HG02642 (cell line): ENCODE measurements around the gene PARD6G.

Experiments used
- ATAC-seq: cut with Tn5 transposase; IDR thresholded peaks from one replicate; pipeline ENCODE4 v1.9.1; 2021; ENCODE audit warnings: mild to moderate bottlenecking; ENCODE audit not compliant: unreplicated experiment, poor library complexity

The PARD6G gene

GRCh38 chr18:80218341-80219227 lies 28.7 kb downstream of the PARD6G start:
- no peak for ATAC-seq

- peak; percentile 63 for ATAC-seq
Observed at GRCh38 chr18:80213182-80213581, 34.1 kb downstream of the PARD6G start.

DNA sequence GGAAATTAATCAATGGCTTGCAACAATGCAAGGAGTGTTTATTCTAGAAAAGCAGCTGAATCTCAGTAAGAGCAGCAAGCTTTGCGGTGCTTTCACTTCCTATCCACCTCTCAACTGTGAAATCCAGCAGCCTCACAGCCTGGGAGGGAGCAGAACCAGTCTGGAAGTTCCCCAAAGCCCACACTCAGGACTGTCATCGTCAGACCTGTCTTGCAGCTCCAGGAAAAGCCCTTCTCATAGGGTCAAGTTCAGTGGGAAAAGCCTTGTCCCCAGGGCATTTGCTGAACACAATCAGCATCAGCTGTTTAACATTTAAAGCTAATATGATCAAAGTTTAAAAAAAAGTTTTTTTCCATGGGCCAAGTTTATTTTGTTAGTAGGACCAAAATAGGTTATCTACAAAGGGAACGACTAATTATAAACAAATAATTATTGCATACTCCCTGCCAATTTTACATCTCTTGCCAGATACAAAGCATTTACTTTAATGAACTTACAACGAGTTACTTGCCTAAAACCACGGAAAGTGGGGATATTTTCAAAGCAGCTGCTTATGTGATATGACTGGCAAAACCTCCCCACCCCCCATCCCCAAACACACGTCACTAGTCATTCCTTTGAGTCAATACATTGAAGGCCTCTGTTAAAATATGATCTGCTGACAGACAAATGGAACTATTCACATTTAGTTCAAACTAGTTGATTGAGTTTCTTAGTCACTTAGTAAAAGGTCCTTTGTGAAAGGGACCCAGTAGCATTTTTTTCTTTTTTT lies 36.8 kb downstream of the PARD6G start:
- ATAC-seq = peak; percentile 80

DNA sequence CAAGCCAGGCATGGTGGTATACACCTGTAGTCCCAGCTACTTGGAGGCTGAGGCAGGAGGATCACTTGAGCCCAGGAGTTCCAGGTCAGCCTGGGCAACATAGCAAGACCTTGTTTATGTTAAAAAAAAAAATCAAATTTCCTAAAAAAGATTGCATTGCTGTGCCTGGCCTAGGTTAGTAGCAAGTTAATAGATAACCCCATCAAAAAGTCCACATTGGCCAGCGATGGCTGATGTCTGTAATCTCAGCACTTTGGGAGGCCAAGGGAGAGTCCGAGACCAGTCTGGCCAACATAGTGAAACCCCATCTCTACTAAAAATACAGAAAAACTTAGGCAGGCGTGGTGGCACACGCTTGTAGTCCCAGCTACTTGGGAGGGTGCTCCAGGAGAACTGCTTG lies 38.7 kb downstream of the PARD6G start:
- ATAC-seq = no peak

DNA sequence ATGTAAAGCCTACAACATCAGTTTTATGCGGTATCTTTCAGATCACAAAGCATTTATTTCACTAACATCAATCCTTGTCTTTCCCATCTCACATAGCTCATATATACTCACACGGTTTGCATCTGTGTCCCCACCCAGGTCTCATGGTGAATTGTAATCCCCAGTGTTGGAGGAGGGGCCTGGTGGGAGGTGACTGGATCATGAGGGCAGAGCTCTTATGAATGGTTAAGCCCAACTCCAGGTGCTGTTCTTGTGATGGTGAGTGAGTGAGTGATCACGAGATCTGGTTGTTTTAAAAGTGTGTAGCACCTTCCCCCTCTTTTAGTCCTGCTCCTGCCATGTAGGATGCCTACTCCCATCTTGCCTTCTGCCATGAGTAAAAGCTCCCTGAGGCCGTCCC lies 42.0 kb downstream of the PARD6G start:
- ATAC-seq = no peak

GRCh38 chr18:80204142-80204541 lies 43.2 kb downstream of the PARD6G start:
- no peak for ATAC-seq

DNA sequence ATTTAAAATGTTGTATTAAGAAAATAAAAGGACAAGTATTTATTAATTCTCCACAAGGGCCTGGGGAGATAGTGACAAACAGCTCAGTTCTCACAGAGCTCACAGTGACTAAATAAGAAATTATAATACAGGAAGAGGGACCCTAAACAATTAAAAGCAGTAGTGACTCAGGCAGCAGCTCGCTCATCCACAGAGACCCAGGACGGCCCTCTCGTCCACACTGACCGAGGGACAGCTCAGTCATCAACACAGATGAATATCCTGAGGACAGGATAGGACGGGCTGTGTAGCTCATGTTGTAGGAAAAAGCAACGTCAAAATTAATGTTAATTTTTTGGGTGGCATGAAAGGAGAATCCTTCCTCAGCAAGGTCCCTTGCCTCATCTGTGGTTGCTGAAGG lies 44.1 kb downstream of the PARD6G start:
- no peak for ATAC-seq

GRCh38 chr18:80202264-80202998 lies 44.9 kb downstream of the PARD6G start:
- peak; percentile 87 for ATAC-seq

DNA sequence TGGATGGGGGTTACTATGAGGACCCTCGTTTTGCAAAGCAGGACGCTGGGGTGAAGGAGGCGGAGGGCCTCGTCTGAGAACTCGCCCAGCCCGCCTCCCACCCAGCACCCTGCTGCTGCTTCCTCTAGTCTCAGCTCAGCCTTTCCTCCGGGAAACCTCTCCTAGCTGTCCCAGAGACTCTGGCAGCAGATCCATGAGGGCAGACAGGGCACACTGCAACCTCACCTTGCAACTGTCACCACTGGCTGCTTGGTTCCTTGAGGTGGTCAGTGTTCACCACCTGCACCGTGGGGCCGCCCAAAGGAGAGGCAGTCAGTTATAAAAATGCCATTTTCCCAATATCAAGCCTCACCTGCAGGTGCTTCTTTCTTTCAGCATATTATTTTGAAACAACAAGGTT lies 45.6 kb downstream of the PARD6G start:
- ATAC-seq = peak; percentile 21

GRCh38 chr18:80200932-80201672 lies 46.2 kb downstream of the PARD6G start:
- ATAC-seq = no peak

DNA sequence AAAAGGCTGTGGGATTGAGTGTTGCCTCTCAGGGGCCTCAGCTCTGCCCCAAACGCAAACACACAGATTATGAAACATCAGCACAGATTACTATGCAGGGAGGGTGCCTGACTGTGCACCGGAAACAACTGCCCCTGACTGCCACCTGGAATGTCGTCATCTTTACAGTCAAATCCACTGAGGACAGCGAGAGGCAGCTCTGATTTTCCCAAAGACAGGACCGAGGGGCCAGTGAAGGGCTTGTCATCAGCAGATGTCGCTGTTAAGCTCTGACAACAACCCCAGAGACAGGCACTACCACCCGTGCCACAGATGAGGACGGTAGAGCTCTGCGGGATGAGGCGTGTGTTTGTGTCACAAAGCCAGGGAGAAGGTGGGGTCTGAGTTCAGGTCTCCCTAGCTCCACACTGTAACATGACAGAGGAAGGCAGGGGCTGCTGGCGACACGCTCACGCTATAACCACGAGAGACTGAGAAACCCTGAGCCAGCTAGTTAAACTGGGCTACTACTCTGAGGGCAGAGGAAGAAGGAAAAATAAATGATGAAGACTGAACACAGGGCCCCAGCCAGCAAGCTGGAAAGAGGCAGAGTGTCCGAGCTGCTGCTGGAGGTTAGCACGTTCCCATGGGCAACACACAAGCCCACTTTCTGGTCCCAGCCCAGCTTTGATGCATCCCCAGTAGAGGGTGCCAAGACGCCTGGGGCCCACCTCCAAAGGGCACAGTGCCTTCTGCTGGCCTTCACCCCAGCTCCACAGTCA lies 47.0 kb downstream of the PARD6G start:
- no peak for ATAC-seq

GRCh38 chr18:80198994-80199748 lies 48.1 kb downstream of the PARD6G start:
- no peak for ATAC-seq

DNA sequence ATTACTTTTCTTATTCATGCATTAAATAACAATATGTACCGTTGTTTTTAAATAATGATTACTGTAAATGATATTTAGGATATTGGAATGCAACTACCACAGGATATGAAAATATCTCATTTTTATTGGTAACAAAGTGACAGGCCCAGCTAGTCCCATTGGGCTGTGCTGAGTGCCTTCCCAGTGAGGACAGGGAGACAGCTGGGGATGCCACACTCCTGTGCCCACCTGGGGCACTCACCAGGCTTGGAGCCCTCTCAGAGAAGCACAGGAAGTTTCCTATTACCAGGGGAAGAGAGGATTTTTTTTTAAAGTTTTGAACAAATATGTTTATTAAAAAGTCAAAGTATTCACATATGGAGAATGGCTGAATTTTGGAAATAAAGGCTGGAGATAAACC lies 48.9 kb downstream of the PARD6G start:
- ATAC-seq = no peak

DNA sequence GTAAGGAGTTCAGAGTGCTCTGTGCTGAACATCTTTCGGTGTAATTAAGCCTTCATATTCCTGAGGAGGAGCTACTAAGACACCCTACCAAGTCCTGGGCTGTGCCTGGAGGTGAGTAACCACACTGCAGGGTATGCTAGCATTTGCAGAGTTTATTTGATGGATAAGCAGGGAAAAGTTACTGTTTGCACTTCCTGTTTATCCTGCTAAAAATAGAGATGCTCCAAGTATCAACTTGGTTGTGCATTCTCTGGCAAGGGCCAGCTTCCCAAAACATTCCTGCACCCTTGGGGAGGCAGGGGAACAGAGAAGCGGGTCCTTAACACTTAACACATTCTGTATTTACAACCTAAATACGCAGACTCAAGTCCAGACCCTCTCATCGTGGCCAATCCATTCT lies 49.8 kb downstream of the PARD6G start:
- ATAC-seq = no peak

DNA sequence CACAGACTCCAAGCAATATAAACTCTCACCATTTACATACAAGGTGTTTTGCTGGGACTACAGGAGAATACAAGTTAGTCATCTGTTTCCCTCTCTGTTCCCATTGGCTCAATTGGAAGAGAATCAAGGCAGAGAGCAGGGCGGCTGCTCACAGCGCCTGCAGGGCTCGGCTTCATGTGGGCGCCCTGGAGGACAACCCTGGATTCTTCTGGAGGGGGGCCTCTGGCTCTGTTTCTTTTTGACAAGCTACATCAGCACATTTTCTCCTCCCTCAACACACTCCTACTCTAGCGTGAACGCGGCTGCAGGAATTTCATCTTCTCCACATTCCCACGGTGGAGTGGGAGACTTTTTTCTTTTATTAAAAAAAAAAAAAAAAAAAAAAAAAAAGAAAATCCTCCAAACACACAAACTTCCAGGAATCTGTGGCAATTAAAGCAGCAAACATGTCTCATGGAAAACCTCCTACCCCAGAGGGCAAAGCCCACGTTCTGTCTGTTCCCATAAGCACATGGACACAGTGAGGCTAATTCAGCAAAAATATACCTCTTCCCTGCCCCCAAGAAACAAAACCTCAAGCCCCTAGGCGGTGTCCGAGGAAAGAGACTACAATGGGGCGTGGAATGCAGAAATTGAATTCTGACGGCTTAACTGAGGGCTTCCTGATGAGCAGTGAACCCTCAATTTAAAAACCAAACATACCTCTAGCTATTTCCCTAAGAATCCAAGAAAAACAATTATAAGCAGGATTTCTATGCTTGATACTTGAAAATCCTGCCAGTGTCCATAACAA lies 50.6 kb downstream of the PARD6G start:
- ATAC-seq = no peak

GRCh38 chr18:80194874-80195570 lies 52.3 kb downstream of the PARD6G start:
- ATAC-seq = peak; percentile 68

- no peak for ATAC-seq
Observed at GRCh38 chr18:80193701-80194100, 53.6 kb downstream of the PARD6G start.
